Effector CD4-positive, alpha-beta T cell (primary cell): ENCODE measurements around the gene RSU1.

Source experiments
- DNase-seq: peaks from one replicate; pipeline ENCODE4 v3.0.0-alpha.2; 2020

The RSU1 gene

DNA sequence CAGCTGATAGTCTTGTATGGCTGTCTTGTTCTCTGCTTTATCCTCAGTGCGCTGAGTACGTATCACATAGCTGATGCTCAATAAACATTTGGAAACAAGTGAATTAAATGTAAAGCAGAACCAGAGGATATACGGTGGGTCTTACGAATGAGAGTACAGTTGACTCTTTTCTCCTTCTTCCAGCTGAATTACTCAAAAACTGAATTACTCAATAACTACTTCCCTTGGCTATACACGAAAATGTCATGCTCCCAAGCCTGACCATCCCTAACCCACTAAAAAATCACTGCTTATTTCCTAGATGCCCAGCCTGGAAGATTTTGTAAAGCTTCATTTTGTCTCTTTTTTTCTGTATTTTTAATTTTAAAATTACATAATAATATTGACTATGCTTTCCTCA lies 3.2 kb upstream of the RSU1 start:
- no peak for DNase-seq

DNA sequence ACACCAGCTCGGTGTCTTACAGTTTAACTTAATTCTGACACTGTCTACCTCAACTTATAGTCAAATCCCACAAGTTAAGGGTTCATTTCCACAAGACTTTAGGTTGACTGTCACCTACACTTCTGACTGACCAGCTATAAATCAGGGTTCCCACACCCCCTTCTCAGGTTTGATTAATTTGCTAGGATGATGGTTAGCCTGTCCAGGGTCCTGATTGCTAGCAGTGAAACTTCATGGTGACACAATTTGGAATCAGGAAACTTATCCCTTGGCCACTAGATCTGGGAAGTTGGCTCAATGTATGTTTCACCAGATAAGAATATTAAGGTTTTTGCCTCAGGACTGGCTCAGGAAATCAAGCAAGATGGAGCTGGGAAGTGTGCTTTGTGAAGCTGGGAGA lies 2.8 kb upstream of the RSU1 start:
- no peak for DNase-seq

DNA sequence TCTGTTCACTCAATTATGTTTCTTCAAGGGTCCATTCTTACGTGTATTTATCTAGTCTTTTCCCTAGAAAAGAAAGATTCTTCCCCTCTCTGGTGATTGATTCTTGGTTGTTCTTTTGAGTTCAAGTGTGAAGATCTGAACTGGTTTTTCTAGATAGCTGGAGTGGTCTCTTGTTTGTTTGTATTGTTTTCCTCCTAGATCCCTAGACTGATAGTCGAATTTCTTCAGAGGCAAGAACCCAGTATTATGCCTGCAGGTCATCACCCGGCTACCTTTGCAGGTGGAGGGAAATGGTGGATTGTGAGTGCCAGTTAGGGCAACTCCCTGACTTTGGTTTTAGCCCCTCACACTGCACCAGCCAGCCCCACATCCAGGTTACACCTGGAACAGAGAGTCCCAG lies 2.2 kb upstream of the RSU1 start:
- no peak for DNase-seq

DNA sequence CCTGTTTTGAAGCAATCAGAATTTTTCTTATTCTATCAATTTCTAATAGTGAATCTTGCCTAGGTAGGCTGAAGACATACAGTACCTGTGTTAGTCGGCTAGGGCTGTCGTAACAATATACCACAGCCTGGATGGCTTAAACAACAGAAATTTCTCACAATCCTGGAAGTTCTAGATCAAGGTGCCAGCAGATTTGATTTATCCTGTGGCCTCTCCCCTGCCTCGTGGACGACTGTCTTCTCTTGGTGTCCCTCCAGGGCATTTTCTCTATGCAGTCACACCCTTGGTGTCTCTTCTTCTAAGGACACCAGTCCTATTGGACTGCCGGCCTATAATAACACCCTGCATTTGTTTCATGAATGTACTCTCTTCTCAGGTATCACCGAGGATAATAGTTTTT lies 1.8 kb upstream of the RSU1 start:
- DNase-seq = no peak

DNA sequence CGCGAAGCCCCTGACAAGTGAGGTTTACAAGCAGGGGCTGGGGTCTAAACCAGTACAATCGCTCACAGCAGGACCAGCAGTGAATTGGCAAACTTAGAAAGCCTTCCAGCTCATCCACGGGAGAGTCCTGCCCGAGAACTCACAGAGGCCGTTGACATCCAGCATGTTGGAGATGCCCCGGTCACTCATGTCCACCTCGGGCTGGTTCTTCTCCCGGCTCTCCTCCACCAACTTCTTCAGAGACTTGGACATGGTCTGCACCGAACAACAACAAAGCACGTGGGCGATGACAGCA lies 447 bp downstream of the RSU1 start:
- DNase-seq = no peak

DNA sequence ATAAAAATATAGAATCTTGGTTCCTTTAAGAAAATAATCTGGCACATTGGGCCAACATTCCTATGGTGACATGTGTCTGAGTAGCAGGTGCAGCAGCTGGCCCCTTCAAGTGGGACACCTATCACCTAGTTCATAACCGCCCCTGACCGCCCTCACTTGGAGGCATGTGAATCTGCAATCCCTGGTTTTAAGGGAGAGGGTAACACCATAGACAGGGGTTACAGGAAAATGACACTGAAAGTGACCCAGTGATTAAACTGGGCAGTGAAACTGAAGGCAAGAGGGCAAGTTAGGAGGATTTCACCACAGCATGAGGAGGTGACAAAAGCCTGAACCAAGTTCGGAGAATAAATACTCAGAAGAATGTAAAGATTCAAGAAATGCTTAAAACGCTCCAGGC lies 1.1 kb downstream of the RSU1 start:
- DNase-seq = no peak

DNA sequence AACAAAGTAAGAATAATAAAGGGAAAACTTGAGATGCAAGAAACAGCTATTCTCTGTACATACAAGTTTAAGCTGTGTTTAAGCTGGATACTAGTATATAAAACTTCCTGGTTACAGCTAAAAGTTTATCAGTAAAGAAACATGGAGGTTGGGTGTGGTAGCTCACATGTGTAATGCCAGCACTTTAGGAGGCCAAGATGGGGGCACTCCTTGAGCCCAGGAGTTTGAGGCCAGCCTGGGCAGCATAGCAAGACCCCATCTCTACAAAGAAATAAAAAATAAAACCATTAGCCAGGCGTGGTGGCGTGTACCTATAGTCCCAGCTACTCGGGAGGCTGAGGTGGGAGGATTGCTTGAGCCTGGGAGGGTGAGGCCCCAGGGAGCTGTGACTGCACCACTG lies 3.2 kb downstream of the RSU1 start:
- no peak for DNase-seq

DNA sequence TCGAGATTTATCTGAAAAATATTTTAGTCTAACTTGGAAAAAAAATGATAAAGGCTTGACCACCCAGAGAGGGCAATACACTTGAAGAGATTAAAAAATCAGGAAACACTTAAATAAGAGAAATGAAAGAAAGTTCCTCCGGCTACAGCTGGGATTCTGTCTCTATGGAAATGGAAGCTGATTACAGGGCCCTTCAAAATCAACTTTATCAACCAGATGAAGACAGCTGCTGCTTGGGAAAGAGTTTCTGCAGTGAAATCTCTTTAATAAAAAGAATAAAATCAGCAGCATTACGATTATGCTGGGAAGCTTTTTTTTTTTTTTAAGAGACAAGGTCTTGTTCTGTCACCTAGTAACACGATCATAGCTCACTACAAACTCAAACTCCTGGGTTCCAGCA lies 4.5 kb downstream of the RSU1 start:
- no peak for DNase-seq

DNA sequence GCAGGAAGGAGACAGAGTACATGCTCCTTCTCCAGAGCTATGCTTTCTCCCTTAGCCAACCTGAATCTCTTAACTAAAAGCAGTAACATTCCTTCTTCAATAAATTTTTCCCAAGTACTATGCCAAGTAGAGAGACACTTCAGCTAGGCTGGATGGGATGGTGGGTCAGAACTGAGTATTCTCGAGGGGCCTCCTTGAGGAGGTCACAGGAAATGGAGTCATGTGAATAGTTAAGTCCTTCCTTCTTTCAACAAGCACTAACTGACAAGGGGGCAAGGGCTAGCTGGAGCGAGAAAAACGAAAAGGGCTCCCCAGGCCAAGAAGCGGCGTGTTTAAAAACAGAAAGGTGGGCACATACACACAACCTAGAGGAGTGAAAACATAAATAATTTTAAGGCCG lies 5.5 kb downstream of the RSU1 start:
- DNase-seq = no peak

DNA sequence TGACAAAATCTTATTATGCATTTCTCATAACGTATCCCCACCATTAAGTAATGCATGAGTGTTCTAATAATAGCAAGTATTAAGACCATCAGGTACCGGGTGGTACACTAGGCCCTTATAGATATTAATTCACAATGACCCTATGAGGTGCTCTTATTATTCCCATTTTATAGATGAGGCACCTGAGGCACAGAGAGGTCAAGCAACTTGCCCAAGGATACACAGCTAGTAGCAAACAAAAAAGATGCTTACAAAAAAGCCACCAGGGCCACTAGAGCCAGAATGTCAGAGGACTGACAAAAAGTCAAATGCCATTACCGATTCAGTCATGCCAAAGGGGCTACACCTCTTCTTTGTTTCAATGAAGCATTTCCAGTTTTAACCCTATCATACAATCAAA lies 5.9 kb downstream of the RSU1 start:
- DNase-seq = no peak

DNA sequence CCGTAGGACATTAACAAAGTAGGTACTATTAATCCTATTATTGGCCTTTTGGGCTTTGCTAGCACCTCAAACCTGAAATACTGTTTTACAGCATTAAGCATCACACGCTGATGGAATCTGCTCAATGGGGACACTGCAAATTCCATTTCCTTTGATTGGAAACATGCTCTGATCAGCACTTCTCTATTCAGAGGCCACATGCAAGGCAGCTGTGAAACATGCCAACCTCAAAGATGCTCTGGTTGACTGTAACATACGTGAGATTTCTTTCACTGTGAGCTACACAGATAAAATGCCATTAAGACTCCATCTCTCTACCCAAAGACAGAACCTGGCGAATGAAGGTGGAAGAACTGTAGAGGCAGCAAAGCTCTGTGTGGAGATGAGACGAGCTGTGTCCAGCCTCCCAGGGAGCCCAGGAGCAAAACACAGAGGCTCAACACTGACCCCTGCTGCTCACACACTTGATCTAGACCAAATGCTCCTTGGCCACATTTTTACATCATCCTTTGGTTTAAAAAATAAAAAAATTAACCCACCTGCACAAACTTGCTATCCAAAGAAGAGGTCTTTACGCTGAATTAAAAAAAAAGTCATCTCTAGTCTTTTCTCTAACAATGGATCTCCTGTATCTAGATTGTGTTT lies 8.0 kb downstream of the RSU1 start:
- peak; percentile 34 for DNase-seq

DNA sequence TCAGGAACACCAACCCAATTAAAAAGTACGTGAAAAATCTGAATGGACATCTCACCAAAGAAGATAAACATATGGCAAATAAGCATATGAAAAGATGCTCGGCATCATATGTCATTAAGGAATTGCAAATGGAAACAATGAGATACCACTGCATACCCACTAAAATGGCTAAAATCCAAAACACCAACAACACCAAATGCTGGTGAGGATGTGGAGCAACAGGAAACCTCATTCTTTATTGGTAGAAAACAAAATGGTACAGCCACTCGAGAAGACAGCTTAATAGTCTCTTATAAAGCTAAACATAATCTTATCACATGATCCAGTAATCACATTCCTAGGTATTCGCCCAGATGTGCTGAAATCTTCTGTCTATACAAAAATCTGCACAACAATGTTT lies 13.1 kb downstream of the RSU1 start:
- no peak for DNase-seq

DNA sequence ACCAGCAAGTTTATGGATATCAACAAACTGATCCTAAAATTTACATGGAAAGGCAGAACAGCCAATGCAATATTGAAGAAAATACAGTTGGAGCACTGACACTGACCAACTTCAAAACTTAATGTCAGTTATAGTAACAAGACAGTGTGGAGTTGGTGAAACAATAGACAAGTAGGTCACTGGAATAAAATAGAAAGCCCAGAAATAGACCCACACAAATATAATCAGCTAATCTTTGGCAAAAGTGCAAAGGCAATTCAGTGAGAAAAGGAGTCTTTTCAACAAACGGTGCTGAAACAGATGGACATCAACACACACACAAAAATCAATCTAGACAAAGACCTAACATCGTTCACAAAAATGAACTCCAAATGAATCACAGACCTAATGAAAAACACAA lies 13.8 kb downstream of the RSU1 start:
- no peak for DNase-seq

DNA sequence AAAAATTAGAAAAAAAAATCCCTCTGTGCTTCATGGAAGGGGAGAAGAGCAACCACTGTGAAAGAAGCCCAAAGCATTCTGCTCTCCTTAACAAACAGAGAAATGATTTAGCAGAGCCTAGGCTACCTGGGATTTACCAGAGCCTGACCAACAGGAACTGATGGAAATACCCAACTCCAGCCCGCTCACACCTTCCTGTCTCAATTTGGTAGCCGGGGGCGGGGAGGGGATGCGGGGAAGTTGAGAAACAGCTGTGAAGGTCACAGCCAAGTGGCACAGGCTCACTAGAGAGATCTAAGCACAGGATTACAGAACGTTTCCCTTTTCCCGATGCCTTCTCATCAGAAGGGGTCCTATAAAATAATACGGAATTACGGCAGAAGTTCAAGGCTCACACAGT lies 17.6 kb downstream of the RSU1 start:
- no peak for DNase-seq

DNA sequence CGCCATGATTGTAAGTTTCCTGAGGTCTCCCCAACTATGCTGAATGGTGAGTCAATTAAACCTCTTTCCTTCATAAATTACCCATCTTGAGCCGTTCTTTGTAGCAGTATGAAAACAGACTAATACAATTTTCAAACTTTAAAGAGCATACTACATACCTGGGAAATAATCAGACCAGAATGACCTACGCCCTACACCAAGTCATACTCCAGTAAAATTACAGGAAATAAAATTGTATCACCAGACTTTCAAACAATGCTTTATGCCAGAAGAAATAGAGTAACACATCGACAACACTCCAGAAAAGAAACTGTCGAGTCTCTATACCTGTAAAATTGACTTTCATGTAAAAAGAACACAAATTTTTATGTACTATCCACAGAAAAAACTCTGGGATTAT lies 18.7 kb downstream of the RSU1 start:
- DNase-seq = no peak

DNA sequence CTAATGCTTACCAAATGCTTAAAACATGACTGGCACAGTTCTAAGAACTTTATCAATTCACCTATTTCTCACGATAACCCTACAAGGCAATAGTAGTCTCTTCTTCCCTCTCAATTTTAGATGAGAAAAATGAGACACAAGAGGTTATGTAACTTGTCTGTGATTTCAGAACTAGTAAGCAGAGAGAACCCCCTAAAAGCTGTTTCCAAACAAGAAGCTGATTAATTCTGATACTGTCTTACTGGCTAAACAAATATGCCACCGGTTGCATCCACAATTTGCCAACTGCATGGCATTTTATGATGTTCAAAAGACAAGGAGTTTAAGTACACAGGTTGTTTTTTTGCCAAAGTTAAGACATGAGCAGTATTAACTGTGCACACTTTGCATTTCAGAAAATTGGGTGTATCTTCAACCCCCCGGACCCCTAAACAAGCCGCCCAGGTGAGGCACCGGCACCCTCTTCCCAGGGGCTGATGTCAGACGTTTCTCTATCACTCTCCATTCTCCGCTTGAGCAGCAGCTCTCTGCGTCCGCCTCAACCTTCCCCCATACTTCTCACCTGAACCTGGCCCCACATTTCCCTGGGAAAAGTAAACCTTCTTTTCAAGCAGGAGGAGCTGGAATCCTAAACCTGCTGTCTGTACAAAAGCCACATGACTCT lies 21.7 kb downstream of the RSU1 start:
- no peak for DNase-seq

DNA sequence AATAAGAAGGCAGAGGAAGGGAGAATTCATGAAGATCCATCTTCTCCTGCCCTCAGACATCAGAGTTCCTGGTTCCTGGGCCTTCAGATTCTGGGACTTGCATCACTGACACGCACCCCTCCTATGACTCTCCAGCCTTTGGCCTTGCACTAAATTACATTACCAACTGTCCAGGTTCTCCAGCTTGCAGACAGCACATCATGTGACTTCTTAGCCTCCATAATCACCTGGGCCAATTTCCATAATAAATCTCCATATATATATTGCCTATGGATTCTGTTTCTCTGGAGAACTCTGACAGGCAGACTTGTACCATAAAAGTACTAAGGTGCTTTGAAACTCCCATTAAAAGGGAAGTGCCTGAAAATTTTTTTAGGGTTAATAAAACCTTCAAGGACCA lies 23.2 kb downstream of the RSU1 start:
- DNase-seq = no peak

DNA sequence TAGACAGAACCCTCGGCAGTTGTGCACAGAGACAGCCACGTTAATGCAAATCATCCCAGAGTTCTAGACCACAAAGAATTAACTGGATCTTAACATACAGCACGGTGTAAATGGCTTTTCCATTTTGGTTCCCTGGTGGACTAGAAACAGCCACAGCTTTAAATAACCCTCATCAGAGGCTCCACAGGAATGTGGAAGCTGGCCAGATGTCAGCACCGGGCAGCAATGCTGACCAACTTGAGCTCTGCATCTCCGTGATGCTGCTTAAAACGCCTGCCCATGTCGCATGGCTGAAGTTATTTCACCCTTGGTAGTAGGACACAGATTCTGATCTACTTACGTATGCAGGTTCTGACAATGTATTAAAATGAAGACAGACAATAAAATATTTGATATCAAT lies 24.5 kb downstream of the RSU1 start:
- DNase-seq = no peak

DNA sequence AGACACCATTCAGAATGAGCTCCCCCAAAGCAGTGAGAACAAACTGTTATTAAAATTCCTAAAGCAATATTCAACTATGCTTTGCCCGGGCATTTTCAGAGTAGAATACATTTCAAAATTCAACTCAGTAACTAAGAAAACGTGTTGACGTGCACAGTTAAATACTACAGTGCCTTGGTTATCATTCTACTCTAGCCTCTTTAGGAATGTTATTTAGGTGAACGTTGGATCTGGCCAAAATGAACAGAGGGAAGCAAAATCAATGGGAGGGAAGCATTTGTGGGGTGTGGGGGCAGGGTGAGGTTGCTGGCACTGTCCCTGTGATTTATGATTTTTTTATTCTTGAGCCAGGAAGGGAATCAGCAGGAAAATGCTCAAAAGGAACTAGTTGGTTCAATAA lies 27.5 kb downstream of the RSU1 start:
- no peak for DNase-seq

DNA sequence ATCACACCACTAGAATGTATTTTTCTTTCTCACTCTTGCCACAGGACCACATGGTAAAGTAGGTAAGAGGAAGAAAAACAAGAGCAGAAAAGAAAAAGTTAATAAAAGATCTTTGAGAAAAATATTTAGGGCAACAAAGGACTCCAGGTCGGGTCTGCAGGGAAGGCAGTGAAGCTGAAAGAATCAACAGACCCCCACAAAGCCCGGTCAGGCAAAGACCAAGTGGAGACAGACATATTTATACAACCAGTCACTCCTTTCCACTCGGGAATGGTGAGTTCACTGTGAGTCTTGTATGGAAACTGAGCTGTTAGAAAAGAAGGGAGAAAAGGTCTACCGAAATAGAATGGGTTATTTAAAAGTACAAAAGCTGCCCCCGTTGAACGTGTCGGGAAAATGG lies 28.0 kb downstream of the RSU1 start:
- no peak for DNase-seq

DNA sequence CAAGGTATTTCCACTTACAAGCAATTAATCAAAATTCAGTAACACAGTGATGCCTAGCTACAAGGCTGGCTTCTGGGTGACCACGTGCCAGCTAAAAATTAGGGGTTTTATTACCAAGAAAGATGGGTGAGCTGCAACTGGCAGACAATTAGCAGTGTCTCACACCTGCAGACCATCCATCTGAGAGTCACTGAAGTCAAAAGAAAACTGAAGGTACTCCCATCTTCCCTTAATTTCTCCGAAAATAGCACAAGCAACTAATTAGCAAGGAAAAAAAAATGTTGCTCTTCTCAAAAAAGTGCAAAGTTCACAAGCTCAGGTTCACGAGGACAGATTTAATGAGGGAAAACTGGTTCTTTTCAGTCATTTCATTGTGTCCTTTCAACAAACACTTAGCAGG lies 28.4 kb downstream of the RSU1 start:
- DNase-seq = no peak

DNA sequence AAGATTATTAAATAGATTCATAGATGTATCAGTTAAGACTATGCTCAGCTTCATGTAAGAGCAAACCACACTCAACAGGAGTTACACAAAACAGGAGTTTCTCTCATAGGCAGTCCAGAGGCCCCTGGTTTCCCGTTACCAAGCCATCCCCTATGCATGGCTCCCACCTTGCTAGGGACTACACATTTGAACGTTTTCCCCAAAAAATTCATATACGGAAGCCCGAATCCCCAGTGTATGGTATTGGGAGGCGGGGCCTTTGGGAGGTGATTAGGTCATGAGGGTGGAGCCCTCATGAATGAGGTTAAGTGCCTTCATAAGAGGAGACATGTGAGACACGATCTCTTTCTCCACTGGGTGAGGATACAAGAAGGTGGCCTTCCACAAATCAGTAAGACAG lies 29.1 kb downstream of the RSU1 start:
- DNase-seq = no peak

DNA sequence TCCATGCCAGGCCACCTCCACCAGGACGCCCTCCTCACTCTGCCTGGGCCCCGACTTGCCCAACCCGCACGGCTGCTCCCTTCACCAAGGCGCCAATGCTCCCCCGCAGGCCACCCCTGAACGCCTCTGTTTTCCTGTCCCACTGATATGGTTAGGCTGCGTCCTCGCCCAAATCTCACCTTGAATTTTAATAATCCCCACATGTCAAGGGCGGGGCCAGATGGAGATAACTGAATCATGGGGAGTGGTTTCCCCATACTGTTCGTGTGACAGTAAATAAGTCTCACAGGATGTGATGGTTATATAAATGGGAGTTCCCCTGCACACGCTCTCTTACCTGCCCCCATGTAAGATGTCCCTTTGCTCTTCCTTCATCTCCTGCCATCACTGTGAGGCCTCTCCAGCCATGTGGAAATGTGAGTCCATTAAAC lies 29.8 kb downstream of the RSU1 start:
- peak; percentile 61 for DNase-seq

DNA sequence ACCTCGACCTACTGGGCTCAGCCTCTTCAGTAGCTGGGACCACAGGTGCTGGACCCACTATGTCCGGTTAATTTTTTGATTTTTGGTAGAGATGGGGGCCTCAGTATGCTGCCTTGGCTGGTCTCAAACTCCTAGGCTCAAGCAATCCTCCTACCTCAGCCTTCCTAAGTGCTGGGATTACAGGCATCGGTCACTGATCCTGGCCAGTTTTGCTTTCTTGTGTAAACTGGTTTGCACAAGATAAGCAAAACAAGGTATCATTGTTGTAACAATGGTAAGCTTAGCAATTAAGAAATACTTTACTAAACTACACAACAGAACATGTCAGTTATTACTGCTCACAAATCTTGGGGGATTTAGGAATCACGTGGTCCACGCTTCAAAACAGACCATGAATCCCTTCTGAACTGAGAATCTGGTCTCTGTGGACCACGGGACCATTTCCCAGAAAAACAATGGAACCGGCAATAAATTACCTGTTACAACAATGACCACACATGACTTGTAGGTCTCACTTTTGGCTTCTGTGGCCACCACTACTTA lies 36.8 kb downstream of the RSU1 start:
- no peak for DNase-seq

DNA sequence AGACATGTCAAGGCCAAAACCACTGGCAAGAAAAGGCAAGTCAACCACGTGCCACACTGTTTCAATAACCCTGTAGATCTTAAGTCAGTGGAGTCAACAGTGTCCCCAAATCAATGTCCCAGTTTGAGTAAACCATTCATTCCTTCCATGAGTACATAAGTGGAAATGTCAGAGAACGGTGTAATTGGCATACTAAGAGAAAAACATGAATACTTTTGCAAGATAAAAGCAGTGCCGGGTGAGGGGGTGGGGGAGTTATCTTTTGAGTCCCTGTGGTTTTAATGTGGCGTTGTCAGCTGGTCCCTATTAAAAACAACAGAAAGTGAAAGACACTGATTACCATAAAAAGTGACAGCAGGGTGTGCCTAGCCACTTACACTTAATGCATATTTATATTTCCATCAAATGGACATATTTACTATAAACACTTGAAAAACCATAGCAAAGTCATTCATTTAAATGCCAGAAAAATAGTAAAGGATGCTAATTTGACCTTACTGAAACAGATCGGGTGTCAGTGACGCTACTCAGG lies 37.8 kb downstream of the RSU1 start:
- DNase-seq = peak; percentile 16
